GM21390 (cell line): ENCODE measurements around the gene MYO9B.
"Not testable (repeated sequence)": the region's sequence is repeated elsewhere in the genome, so short reads cannot be mapped to it uniquely, and the experiment has no call there.

ENCODE experiments used
- ATAC-seq: cut with Tn5 transposase; IDR thresholded peaks from one replicate; pipeline ENCODE4 v1.9.1; 2021; ENCODE audit not compliant: unreplicated experiment

MYO9B gene

DNA sequence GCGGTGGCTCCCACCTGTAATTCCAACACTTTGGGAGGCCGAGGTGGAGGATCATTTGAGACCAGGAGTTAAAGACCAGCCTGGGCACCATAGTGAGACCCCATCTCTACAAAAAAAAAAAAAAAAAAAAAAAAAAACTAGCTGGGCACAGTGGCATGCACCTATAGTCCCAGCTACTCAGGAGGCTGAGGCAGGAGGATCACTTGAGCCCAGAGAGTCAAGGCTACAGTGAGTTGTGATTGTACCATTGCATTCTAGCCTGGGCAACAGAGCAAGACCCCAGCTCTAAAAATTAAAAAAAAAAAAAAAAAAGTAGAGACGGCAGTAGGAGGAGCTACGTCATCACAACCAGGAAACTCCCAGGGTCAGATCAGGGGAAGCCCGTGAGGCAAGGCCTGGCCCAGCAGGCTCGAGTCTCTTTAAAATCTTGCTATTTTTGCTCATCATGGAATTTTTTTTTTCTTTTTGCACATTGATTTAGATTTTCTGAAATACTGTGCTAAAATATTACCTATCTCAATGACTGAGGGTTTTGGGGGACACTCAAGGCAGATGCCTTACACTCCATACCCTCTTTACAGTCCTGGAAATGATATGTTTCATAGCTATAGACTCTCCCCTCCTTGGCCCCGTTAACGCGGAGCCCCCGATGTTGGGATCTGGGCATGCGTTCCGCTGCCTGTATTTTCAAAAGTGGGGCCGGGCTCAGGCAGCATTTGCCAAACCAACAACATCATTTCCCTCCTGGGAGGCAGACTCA lies 95.1 kb downstream of the MYO9B start:
- no peak for ATAC-seq

DNA sequence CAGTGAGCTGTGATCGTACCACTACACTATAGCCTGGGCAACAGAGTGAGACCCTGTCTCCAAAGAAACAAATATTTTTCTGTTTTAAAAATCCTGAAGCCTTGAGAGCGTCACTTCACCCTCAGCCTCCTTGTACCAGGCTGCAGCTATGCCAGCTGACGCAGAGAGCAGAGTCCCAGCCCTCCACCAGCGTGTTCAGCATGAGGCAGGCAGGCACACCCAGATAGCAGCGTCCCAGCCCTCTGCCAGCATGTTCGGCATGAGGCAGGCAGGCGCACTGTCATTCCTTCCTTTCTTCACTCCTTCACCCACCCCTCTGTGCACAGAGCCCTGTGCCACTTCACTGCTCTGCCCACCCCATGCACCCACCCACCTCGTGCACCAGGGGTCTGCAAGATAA lies 96.3 kb downstream of the MYO9B start:
- no peak for ATAC-seq

DNA sequence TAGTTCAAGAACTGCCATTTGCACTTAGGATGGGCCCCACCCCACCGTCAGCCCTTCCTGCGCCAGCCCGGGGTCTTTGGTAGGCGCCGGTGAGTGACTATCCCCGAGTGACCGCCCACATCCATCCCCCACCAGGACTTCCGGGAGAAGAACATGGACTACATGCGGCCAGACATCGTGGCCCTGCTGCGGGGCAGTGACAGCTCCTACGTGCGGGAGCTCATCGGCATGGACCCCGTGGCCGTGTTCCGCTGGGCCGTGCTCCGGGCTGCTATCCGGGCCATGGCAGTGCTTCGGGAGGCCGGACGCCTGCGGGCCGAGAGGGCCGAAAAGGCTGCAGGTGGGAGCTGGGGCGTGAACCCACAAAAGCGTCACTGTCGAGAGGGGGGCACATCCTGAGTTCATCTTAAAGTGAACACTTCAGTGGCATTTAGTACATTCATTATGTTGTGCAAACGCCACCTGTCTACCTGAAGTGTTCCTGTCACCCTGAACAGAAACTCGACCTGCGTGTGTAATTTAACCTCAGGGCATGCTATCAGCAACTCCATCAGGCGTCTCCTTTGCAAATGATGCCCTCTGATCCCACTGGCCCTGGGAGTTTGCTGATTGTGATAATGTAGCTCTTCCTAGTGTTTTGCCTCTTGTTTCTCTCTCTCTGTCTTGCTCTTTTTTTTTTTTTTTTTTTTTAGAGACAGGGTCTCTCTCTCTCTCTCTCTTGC lies 97.2 kb downstream of the MYO9B start:
- no peak for ATAC-seq

DNA sequence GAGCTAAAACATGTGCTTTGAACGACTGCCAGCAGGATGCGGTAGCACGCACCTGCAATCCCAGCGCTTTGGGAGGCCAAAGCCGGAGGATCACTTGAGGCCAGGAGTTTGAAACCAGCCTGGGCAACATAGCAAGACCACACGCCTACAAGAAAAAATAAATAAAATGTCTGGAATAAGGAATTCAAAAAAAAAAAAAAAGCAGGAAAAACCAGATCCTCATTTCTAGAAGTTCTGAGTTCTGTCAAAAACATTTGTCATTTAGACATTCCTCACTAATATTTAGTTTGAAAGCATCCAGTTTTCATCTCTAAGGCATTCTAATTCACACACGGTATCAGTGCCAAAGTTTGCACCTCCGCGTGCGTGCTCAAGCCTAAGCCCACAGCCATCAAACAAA lies 102.7 kb downstream of the MYO9B start:
- ATAC-seq = no peak

DNA sequence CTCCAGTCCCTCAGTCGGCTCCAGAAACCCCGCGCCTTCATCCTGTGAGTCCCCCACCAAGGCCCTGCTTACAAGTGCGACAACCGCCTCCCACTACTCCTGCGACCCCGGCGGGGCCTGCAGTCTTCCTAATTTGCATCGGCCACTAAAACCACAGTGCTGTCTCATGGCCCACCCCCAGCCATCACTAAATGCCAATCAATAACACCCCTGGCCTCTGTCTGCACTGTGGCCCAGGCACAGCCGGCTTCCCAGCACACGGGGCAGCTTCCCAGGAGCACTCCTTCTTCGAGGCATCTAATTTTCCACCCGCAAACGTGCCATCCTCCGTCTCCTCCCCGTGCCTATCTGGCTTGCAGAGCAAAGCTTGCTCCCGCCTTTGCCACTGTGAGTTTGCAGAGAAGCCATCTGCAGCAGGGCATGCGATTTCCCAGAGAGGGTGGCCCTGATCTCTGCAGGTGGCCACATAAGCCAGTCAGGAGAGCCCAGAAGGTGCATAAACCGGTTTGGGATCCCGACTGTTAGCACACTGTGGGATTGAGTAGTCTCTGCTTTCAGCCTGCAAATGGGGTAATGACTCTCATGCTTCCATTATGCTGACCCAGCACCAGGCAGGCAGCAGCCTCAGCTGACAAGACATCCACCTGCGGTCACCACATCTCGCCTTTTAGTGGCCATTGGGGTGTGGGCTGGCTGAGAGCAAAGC lies 105.6 kb downstream of the MYO9B start:
- ATAC-seq = no peak

DNA sequence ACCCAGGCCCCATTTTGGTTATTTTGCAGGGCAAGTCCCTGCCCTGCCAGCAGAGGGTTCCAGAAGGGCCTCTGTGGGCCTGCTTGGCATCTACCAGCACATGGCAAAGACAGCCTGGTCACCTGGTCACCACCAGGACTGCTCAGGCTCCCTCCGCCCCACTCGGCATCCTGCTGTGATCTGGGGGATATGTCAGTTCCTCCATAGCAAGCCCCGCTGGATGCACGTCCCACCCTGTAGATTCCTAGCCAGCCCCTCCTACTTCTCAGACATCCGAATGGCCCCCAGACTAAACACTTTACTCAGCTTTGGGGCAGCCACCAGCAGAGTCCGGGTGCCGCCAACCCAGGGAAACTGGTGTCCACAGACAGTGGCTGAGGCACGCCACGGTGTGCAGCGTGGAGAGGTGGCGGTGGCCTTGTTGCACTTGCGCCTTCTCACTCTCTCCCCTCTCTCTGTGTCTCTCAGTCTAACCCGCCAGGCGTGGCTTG lies 107.7 kb downstream of the MYO9B start:
- no peak for ATAC-seq

DNA sequence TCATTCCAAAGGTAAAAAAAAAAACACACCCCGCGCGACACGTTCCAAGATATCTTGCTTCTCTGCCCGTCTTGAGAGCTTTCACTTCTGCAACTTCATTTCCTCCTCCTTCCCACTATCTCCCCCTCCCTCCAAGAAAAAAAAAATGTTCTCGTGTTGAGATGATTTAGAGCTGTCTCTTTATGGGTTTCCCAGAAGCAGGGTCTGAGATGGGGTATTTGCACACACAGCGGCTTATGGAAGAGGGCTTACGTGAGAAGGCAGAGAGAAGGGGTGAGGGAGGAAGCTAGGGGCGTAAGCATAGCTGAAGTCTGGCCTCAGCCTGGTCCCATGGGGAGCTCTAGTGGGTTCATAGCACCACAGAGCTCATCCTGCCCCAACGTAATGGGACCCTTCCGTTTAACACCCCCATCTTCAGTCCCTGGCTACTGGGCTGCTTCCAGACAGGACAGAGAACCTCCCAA lies 108.3 kb downstream of the MYO9B start:
- no peak for ATAC-seq

DNA sequence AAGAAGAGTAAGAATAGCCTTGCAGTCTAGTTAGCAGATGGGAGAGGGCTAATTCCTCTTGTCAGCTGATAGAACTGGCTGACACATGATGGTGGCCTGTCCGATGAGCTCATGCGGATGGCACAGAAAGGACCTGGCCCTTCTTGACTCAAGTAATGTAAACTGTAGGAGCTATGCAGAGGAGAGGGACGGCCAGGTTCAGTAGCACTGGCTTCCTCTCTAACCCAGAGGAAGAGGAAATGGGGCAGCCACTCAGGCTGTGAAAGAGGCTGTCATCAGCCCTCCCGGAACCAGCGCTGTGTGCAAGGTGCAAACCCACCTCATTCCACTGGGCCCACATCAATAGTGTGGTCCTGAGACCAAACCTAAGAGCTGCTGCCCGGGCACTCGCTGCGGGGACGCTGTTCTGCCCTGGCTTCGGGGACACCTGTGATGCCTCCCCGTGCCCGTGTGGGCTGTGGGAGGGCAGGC lies 108.8 kb downstream of the MYO9B start:
- no peak for ATAC-seq

DNA sequence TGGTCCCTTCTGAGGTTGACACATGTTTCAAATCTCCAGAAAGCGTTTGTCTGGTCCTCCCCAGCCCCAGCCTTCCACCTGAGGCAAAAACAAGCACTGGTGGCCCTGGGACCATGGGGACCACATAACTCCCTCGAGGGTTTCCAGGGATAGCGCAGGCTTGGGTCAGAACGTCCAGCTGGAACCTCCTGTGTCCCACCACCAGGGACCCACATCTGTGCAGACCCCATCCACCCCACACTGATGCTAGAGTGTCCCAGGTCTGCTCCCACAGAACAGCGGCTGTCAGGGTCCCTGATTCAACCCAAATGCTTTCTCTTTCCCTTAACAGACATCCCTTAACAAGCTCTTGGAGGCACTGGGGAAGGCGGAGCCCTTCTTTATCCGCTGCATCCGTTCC lies 110.0 kb downstream of the MYO9B start:
- no peak for ATAC-seq

DNA sequence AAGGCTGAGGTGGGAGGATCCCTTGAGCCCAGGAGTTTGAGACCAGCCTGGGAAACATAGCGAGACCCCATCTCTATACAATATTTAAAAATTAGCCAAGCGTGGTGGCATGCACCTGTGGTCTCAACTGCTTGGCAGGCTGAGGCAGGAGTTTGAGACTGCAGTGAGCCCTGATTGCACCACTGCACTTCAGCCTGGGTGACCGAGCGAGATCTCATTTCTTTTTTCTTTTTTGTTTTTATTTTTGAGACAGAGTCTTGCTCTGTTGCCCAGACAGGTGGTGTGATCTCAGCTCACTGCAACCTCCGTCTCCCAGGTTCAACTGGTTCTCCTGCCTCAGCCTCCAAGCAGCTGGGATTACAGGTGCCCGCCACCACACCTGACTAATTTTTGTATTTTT lies 116.2 kb downstream of the MYO9B start:
- not testable (repeated sequence) for ATAC-seq

DNA sequence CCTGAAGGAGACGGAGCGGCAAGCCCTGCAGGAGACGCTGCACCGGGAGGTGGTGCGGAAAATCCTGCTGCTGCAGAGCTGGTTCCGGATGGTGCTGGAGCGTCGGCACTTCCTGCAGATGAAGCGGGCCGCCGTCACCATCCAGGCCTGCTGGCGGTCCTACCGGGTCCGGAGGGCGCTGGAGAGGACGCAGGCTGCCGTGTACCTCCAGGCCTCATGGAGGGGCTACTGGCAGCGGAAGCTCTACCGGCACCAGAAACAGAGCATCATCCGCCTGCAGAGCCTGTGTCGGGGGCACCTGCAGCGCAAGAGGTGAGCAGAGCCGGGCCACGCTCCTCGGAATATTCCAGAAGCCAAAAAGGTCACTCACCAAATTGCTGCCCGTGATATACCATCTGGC lies 117.2 kb downstream of the MYO9B start:
- ATAC-seq = no peak

DNA sequence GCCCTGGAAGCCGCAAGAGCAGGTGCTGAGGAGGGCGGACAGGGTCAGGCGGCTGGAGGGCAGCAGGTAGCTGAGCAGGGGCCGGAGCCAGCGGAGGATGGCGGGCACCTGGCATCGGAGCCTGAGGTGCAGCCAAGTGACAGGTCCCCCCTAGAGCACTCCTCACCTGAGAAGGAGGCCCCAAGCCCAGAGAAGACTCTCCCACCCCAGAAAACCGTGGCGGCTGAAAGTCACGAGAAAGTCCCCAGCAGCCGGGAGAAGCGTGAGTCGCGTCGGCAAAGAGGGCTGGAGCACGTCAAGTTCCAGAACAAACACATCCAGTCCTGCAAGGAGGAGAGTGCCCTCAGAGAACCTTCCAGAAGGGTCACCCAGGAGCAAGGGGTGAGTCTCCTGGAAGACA lies 119.0 kb downstream of the MYO9B start:
- no peak for ATAC-seq

DNA sequence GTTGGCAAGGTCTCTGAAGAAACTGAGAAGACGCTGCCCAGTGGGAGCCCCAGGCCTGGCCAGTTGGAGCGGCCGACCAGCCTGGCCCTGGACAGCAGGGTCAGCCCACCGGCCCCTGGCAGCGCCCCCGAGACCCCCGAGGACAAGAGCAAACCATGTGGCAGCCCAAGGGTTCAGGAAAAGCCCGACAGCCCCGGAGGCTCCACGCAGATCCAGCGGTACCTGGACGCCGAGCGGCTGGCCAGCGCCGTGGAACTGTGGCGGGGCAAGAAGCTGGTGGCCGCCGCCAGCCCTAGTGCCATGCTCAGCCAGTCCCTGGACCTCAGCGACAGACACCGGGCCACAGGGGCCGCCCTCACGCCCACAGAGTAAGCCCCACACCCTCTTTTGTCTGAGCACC lies 119.5 kb downstream of the MYO9B start:
- ATAC-seq = no peak

DNA sequence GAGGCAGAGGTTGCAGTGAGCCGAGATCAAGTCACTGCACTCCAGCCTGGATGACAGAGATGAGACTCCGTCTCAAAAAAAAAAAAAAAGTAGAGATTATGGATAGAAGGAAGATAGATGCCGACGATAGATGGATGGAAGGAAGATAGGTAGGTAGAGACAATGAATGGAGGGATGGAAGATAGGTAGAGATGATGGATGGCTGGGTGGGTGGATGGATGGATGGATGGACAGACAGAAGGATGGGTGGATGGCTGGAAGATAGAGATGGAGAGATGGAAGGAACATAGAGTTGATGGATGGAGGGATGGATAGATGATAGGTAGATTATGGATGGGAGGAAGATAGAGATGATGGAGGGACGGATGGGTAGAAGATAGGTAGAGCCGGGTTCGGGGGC lies 121.0 kb downstream of the MYO9B start:
- no peak for ATAC-seq

DNA sequence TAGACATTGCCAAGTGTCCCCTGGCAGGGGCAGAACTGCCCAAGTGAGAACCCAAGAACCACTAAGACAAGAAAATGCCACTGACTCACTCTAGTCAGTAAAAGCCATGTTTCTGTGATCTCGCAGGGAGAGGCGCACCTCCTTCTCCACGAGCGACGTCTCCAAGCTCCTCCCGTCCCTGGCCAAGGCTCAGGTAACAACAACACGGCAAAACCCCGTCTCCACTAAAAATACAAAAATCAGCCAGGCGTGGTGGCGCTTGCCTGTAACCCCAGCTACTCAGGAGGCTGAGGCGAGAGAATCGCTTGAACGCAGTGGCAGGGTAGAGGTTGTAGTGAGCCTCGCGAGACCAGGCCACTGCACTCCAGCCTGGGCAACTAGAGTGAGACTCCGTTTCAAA lies 122.1 kb downstream of the MYO9B start:
- ATAC-seq = no peak

DNA sequence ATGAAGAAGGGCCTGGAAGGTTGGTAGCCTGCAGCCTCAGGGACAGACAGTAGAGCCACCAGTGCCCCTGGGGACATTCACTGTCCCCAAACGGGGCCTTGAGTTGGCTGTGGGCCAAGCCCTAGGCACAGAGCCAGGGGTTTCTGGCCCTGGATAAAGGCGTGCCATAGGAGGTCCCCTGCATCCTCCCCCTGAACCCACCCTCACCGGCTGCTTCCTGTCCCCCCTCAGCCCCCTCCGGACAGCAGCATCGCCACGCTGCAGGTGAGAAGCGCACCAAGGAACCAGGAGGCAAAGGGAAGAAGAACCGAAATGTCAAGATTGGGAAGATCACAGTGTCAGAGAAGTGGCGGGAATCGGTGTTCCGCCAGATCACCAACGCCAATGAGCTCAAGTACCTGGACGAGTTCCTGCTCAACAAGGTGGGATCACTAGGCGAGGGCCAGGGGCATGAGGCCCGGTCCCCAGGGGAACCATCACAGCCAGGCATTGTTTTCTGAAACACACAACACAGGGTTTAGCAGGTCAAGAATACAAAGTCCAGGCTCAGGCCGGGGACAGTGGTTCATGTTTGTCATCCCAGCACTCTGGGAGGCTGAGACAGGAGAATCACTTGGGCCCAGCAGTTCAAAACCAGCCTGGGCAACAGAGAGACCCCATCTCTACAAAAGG lies 125.0 kb downstream of the MYO9B start:
- ATAC-seq = no peak

DNA sequence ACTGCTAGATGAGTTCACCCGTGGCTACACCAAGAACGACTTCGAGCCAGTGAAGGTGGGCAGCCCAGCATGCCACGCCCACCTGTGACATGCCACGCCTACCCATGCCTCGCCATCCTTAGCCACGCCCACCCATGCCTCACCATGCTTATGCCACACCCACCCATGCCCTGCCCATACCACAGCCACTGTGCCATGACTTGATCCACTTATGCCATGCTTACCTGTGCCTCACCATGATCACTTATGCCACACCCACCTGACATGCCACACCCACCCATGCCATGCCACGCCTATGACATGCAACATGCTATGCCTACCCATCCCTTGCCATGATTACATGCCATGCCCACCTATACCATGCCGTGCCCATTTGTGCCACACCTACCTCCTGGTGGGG lies 126.7 kb downstream of the MYO9B start:
- no peak for ATAC-seq

DNA sequence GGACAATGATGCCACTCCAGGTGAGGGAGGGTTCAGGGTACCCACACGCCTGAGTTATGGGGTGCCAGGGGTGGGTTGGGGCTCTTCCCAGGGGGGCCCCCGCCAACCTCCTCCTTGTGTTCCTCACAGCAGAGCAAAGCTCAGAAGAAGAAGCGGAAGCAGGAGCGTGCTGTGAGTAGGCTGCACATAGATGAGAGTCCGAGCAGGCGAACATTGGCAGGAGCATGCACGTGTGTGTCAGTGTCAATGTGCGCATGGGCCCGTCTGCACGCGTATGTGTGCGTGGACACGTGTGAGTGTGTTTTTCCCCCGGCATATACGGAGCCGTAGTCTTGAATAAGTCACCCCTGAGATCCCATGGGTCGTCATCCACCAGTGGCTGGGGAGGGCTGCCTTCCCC lies 127.1 kb downstream of the MYO9B start:
- ATAC-seq = no peak

DNA sequence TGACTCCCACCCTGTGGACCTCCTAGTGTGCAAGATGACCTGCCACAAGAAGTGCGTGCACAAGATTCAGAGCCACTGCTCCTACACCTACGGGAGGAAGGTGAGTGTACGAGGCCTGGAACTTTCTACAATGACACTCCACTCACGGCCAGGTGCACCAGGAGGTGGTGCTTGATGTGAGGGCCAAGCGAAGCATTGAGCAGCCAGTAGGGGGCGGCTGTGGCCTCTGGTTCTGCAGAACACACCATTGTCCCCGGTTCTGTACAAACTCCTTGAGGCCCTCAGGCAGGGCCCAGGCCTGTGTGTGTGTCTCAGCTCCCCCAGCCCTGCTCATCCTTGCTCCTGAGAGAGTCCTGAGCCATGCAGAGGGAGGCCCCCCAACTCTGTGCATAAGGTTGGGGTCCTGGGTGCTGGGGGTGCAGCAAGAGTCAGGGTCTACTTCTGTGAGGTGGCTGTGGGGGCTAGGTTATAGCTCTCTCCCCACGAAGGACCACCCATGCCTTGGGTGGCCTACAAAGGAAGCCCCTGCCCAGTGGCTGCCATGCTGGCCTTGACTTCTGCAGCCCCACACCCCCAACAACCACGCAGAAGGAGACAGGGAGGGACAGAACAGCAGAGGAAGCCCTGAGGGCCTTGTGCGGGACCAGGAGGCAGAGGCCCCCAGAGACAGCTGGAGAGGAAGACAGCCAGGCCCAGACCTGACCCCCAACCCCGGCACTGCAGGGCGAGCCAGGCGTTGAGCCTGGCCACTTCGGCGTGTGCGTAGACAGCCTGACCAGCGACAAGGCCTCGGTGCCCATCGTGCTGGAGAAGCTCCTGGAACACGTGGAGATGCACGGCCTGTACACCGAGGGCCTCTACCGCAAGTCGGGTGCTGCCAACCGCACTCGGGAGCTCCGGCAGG lies 129.9 kb downstream of the MYO9B start:
- ATAC-seq = no peak
